ENCODE data around the gene ANTXR2. TPM values are rescaled to one million over a fixed set of nuclear protein-coding genes. Genes with fewer than 3 reads are reported as not detected.

The ANTXR2 gene
- total RNA-seq, 1 experiment from 2014 or later: 29.2 TPM

- peak; percentile 7 for DNase-seq (ENCODE audit: low spot score)
Observed at GRCh38 chr4:80069837-80070731, 2.9 kb downstream of the ANTXR2 start.

- no peak for DNase-seq (ENCODE audit: low spot score)
Observed at GRCh38 chr4:80069108-80069836, 3.8 kb downstream of the ANTXR2 start.

- no peak for DNase-seq (ENCODE audit: low spot score)
Observed at GRCh38 chr4:80065601-80066000, 7.4 kb downstream of the ANTXR2 start.

GRCh38 chr4:80062527-80062926, 10.5 kb downstream of the ANTXR2 start:
- no peak for DNase-seq (ENCODE audit: low spot score)

GRCh38 chr4:80060804-80061203, 12.2 kb downstream of the ANTXR2 start:
- DNase-seq (ENCODE audit: low spot score): no peak

- no peak for DNase-seq (ENCODE audit: low spot score)
Observed at GRCh38 chr4:80058740-80059139, 14.3 kb downstream of the ANTXR2 start.

GRCh38 chr4:80054375-80054774, 18.7 kb downstream of the ANTXR2 start:
- DNase-seq (ENCODE audit: low spot score): no peak

GRCh38 chr4:80053140-80053910, 19.7 kb downstream of the ANTXR2 start:
- no peak for DNase-seq (ENCODE audit: low spot score)

GRCh38 chr4:80049813-80050534, 23.1 kb downstream of the ANTXR2 start:
- no peak for DNase-seq (ENCODE audit: low spot score)

- DNase-seq (ENCODE audit: low spot score): no peak
Observed at GRCh38 chr4:80049402-80049801, 23.6 kb downstream of the ANTXR2 start.

- no peak for DNase-seq (ENCODE audit: low spot score)
Observed at GRCh38 chr4:80045786-80046185, 27.2 kb downstream of the ANTXR2 start.

- no peak for DNase-seq (ENCODE audit: low spot score)
Observed at GRCh38 chr4:80043541-80043940, 29.5 kb downstream of the ANTXR2 start.

GRCh38 chr4:80042821-80043220, 30.2 kb downstream of the ANTXR2 start:
- no peak for DNase-seq (ENCODE audit: low spot score)

GRCh38 chr4:80037864-80038263, 35.2 kb downstream of the ANTXR2 start:
- DNase-seq (ENCODE audit: low spot score): no peak

GRCh38 chr4:80036949-80037685, 35.9 kb downstream of the ANTXR2 start:
- peak; percentile 37 for DNase-seq (ENCODE audit: low spot score)

- no peak for DNase-seq (ENCODE audit: low spot score)
Observed at GRCh38 chr4:80036306-80036705, 36.7 kb downstream of the ANTXR2 start.

- DNase-seq (ENCODE audit: low spot score): no peak
Observed at GRCh38 chr4:80035336-80035735, 37.7 kb downstream of the ANTXR2 start.

- no peak for DNase-seq (ENCODE audit: low spot score)
Observed at GRCh38 chr4:80033581-80033980, 39.4 kb downstream of the ANTXR2 start.

GRCh38 chr4:80029364-80029763, 43.7 kb downstream of the ANTXR2 start:
- no peak for DNase-seq (ENCODE audit: low spot score)

GRCh38 chr4:80027611-80028010, 45.4 kb downstream of the ANTXR2 start:
- DNase-seq (ENCODE audit: low spot score): no peak

- no peak for DNase-seq (ENCODE audit: low spot score)
Observed at GRCh38 chr4:80026100-80026499, 46.9 kb downstream of the ANTXR2 start.
